CD4-positive, alpha-beta T cell treated with Interleukin-21 for 1 hour (primary cell): ENCODE data around the gene MAST3.

Experiments used
- DNase-seq: peaks from one replicate; pipeline ENCODE4 v3.0.0-alpha.2; 2020

The MAST3 gene

DNA sequence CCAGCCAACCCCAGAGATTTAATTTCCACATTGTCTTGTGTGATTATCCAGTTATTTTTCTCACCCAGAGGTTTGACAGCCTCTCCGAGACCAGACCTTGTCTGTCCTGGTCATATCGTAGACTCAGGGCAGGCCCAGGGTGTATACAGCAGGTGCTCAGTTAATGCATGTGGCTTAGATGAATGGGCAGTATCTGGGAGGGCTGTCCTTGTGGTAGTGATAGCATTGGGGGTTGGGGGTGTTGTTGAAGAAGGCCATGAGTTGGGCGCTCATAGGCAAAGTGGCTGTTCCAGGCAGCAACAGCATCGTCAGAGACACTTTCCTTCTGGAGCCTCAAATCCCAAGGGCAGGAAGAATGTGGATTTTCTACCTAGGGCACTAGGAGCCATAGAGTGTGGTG lies 16.9 kb downstream of the MAST3 start:
- DNase-seq = no peak

GRCh38 chr19:18117364-18117691 lies 19.8 kb downstream of the MAST3 start:
- DNase-seq = no peak

DNA sequence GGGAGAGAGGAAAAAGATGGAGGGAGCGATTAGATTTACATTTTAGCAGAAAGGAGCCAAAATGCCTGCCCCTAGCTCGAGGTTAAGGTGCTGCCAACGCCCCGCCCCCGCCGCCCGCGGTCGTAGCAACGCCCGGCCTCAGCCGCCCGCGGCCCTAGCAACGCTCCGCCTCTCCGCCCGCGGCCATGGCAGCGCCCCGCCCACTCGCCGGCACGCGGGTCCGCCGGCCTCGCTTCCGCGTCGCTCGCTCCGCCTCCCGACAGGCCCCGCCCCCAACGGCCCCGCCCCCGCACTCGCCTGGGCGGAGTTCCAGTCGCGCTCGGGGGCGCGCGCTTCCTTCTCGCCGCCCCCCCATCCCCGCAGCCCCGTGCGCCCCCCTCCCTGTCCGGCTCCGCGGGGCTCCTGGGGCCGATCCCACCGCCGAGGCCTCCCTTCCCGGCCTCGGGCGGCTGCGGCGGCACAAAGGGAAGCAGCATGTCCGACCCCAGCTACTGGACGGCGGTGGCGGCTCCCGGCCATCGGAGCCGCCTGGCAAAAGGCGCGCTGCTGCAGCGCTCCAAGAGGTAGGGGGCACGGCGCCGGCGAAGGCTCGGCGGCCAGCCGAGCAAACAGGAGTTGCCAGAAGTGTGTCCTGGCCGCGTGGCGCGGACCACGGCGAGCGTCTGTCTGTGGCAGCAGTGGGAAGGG lies 20.3 kb downstream of the MAST3 start:
- DNase-seq = peak; percentile 96

- no peak for DNase-seq
These were observed 20.9 kb downstream of the MAST3 start for GRCh38 chr19:18118420-18119012.

DNA sequence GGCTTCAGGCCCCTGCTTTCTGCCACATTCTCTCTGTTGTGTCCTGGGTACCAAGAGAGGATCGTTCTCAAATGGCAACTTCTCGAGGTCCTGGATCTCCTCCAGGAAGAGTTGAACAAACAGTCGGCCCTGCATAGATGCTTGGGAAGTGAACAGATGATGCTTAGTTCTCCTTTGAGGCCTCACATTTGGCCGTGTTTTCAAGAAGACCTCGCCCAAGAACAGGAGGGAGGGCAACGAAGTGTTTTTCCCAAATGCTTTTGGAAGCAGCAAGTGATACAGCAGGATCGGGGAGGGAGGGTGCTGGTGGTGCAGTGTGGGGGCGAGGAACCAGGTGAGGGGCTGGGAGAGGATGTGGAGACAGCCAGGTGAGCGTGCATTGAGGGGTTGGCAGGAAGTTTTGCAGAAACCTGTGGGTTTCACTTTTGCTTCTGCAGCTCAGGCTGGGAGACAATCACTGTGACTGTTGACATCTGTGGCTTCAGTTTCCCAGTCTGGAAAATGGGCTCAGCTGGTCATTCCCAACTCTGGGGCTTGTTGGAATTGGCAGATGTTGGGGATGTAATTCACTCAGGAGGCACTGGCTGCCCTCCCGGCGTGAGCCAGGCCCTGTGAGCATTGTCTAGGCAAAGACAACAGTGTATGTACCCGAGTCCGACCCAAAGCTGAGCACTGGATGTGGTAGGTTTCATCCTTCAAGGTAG lies 21.6 kb downstream of the MAST3 start:
- peak; percentile 62 for DNase-seq

DNA sequence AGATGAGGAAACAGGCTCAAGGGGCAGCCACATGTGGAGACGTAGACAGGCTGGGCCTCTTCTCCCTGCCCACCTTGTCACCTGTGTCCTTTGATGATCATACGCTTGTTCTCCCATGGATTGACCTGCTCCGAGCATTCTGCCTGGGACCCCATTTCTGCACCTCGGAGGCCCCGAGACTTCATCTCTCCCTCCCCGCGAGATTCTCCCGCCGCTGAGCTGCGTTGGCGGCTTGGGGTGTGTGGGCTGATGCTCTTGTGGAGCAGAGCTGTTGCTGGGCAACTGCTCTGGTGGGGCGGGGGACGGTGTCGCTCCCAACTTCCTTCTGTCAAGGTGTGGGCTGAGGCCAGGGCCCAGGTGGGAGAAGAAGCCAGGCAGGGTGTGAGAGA lies 22.1 kb downstream of the MAST3 start:
- peak; percentile 68 for DNase-seq

DNA sequence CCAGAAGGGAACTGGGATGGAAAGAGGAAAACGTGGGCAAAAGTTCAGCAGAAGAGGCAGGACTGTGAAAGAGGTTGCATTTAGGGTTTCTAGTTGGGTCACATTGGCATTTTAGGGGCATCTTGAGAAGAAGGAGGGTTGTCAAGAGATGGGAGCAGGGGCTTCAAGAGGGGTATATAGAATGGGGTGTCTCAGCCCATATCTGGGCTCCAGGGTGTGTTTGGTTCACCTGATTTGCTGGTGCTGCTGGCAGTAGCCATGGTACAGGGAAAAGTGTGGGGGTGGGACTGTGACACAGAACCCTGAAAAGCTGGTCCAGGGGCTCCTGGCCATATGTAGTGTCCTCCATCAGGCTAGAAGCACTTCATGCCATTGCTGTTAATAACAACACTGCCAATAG lies 22.5 kb downstream of the MAST3 start:
- no peak for DNase-seq

DNA sequence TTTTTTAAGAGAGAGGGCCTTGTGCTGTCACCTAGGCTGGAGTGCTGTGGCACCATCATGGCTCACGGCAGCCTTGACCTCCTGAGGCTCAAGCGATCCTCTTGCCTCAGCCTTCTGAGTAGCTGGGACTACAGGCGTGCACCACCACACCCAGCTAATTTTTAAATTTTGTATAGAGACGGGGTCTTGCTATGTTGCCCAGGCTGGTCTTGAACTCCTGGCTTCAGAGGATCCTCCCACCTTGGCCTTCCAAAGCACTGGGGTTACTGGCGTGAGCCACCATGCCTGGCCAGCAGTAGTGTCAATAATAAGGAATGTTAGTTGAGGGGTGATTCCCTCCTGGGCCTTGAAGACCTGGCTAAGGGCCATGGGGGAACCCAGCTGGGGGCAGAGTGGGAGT lies 23.6 kb downstream of the MAST3 start:
- DNase-seq = no peak

DNA sequence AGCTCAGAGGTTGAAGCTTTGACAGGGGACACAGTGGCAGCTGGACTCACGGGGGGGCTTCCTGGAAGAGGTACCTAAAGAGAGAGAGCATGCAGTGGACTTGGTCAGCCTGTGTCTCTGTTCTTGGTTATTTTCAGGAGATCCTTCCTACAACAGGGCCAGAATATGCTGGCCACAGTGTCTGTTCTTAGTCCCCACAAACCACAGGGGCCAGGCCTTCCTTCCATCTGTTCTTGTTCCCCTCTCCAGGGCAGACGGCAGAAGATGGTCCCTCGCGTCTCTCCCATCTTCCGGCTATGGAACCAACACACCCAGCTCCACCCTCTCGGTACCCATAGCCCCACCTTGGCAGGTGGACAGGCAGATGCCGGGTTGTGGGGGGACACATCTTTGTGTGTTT lies 24.8 kb downstream of the MAST3 start:
- no peak for DNase-seq

DNA sequence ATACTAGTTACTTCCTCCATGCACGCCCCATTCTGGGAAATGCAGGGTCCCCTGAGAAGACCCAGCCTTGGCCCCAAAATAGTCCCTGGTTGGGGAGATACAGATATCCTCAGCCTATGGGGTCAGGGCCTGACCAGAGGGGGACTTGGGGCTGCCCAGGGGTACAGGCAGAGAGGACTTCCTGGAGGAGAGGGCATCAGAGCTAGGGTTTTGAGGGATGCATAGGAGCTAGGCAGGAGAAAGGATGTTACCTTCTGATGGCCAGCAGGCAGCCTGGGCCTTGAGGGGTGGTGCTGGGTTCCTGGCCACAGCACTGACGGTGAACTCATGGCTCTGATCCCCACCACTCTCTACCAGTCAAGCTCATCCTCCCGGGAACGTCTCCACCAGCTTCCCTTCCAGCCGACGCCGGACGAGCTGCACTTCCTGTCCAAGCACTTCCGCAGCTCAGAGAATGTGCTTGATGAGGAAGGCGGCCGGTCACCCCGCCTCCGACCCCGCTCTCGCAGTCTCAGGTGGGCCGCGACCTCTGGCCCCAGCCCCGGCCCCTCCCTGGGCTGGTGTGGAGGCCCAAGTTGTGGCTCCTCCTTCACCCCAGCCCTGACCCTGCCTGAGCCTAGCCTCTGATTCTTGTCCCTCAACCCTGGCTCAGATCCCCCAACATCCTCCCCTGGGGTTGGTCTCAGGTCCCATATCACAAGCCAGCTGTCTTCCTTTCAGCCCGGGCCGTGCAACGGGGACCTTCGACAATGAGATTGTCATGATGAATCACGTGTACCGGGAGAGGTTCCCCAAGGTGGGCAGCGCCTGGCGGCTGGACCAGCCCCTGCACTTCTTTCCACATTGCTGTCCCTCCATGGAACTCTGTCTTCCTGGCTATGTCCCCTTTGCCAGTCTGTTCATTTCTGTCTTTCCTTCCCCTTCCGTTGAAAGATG lies 25.6 kb downstream of the MAST3 start:
- no peak for DNase-seq

GRCh38 chr19:18123819-18124218 lies 26.2 kb downstream of the MAST3 start:
- no peak for DNase-seq

GRCh38 chr19:18126097-18126496 lies 28.5 kb downstream of the MAST3 start:
- no peak for DNase-seq

DNA sequence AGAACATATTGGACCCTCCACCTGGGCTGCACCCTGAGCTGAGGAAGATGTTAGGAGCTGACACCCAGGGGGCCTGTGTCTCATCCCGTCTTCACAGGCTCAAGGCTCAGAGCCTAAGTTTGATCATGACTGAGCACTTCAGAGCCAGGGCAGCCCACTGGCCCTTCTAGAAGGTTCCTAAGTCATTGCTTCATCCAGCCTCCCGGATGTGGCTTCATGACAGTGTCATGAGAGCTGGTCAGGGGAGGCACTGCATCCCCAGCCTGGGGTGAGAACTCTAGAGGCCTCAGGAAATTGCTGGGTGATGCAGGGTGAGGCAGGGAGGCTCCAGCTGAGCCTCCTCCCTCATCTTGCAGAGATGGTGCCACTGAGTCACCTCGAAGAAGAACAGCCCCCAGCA lies 30.5 kb downstream of the MAST3 start:
- peak; percentile 31 for DNase-seq

DNA sequence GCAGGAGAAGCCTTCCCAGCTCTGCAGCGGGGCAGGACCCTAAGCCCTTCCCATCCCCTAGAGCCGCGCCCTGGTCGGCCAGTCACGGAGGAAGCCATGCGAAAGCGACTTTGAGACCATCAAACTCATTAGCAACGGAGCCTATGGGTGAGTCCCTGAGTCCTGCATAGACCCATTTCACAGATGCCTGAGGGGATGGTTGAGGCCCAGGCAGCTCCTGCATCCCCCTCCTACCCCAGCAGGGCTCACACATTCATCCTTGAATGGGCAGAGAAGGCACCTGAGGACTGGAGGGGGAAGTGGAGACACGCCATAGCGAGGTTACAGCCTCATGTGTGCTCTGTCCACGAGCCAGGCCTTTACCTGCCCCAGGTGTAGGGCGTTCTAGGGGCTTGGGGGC lies 31.2 kb downstream of the MAST3 start:
- no peak for DNase-seq

DNA sequence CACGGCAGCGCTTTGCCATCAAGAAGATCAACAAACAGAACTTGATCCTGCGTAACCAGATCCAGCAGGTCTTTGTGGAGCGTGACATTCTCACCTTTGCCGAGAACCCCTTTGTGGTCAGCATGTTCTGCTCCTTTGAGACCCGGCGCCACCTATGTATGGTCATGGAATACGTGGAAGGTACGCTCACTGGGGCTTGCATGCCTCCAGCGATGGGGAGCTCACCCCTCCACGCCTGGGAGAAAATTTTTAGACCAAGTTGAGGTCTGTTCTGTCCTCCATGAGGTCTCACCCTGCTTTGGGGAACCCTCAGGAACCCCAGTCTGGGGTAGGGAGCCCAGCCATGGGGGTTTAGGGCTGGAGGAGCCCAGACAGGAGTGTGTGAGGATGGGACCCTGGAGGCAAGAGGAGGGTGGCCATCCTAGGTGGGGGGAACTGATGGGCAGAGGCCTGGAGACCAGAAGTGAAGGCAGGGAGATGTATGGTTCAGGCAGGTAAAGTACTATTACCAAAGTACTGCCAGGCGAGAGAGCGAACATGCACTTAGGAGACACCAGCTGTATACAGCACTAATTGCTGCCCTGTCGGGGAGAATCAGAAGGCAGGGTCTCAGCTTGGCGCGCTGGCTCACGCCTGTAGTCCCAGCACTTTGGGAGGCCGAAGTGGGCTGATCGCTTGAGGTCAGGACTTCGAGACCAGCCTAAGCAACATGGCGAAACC lies 33.1 kb downstream of the MAST3 start:
- DNase-seq = no peak

DNA sequence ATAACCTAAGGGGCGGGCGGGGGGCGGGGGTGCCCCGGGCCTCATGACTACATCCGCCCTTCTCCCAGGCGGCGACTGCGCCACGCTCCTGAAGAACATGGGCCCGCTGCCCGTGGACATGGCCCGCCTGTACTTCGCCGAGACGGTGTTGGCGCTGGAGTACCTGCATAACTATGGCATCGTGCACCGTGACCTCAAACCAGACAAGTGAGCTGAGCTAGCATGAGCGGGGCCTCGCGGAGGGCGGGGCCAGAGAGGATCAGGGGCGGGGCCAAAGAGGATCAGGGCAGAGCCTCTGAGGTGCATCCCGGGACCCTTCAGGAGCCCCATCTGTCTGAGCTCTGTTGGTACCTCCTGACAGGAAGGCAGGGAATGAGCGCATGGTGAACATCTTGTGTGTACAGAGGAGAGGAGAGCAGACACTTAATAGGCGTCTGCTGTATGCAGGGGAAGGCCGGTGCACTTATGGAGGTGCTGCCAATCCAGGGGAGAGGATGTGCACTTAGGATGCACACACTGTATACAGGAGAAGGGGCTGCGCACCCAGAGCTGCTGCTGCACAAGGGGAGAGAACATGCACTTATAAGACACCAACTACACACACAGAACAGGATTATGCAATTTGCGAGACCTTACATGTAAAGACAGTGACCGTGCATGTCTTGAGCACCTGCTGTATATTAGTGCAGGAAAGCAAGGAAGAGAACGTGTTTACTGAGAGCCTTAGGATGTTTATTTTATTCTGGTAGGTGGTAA lies 34.4 kb downstream of the MAST3 start:
- no peak for DNase-seq

DNA sequence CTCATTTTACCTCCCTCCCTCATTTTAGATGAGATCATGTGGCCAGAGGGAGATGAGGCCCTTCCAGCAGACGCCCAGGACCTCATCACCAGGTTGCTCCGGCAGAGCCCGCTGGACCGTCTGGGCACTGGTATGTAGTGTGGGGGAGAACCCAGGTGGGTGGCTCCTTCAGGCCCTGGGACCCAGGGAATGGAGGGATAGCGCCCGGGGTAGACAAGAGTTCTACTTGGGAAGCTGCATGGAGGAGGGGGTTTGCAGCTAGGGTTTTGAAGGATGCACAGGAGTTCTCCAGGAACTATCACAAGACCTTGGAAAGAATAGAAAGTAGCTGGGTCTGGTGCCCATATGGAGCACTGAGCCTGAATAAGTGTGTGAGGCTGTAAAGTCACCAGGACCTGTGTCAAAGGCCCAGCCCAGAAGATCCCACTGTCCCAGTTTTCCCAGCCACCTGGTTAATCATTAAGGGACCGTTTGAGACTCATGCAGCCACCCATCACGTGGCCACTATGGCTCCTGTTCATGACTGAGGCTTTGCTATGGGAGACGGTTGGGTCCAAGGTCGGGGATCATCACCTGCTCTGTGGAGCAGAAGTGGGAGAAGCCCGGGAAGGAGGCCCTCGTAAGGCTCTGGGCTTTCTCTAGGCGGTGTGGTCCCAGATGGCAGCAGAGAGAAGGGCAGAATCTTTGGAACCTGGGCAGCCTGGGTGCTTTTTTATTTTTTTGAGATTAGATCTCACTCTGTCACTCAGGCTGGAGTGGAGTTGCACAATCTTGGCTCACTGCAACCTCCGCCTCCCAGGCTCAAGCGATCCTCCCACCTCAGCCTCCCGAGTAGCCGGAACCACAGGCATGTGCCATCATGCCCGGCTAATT lies 38.4 kb downstream of the MAST3 start:
- no peak for DNase-seq

- DNase-seq = no peak
These were observed 39.7 kb downstream of the MAST3 start for GRCh38 chr19:18137242-18137641.

- no peak for DNase-seq
These were observed 40.2 kb downstream of the MAST3 start for GRCh38 chr19:18137657-18138339.

DNA sequence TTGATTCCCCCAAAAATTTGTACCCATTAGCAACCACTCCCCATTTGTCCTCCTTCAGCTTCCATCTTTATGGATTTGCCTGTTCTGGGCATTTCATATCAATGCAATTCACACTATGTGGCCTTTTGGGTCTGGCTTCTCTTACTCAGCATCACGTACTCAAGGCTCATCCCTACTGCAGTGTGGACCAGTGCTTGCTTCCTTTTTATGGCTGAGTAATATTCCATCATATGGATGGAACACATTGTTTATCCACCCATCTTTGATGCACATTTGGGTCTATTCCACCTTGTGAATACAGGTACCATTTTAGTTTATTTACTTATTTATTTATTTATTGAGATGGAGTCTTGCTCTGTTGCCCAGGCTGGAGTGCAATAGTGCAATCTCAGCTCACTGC lies 42.9 kb downstream of the MAST3 start:
- DNase-seq = no peak
